ENCODE results near the gene ATP10D.
"Not testable (repeated sequence)": the region's sequence is repeated elsewhere in the genome, so short reads cannot be mapped to it uniquely, and the experiment has no call there.

GRCh38 chr4:47555920-47556319 is 70.8 kb downstream of the ATP10D start:
- TF ChIP-seq, protein P1, sequence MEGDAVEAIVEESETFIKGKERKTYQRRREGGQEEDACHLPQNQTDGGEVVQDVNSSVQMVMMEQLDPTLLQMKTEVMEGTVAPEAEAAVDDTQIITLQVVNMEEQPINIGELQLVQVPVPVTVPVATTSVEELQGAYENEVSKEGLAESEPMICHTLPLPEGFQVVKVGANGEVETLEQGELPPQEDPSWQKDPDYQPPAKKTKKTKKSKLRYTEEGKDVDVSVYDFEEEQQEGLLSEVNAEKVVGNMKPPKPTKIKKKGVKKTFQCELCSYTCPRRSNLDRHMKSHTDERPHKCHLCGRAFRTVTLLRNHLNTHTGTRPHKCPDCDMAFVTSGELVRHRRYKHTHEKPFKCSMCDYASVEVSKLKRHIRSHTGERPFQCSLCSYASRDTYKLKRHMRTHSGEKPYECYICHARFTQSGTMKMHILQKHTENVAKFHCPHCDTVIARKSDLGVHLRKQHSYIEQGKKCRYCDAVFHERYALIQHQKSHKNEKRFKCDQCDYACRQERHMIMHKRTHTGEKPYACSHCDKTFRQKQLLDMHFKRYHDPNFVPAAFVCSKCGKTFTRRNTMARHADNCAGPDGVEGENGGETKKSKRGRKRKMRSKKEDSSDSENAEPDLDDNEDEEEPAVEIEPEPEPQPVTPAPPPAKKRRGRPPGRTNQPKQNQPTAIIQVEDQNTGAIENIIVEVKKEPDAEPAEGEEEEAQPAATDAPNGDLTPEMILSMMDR (IDR thresholded peaks at IDR 0.05): not testable (repeated sequence)
- TF ChIP-seq ZFX (IDR thresholded peaks at IDR 0.05; ENCODE audit: borderline replicate concordance): not testable (repeated sequence)

Data from 22Rv1 (cell line).